CD4-positive, alpha-beta memory T cell (primary cell): ENCODE data around the gene DOCK6. TPM values are rescaled to one million over a fixed set of nuclear protein-coding genes. Genes with fewer than 3 reads are reported as not detected.
"Not testable (repeated sequence)": the region's sequence is repeated elsewhere in the genome, so short reads cannot be mapped to it uniquely, and the experiment has no call there.

Experiments
- CTCF ChIA-PET: fragments of 350-600 bp; sonication (Branson Sonifier 250); formaldehyde crosslinking; loops from one replicate; lab custom pipeline; 2021; ENCODE audit warnings: inconsistent platforms; ENCODE audit not compliant: partially characterized antibody; lab: Charles Lee
- POLR2A ChIA-PET: fragments of 350-600 bp; sonication (Branson Sonifier 250); formaldehyde crosslinking; loops from one replicate; lab custom pipeline; 2021; ENCODE audit not compliant: partially characterized antibody; lab: Charles Lee
- DNase-seq, 5 donors: peaks; one replicate each; pipeline versions ENCODE4 v3.0.0 to v3.0.0-alpha.2; 2020 to 2022; ENCODE audit warnings: mixed read lengths in 1 of 5
- H3K27ac ChIP-seq: one replicate; pipeline ENCODE4 v1.7.0; 2013; ENCODE audit warnings: low read depth, low read length
- H3K27me3 ChIP-seq: 2 replicates; pipeline ENCODE4 v1.7.0; 2013; ENCODE audit warnings: mild to moderate bottlenecking, low read length, moderate library complexity; ENCODE audit not compliant: insufficient read depth
- H3K36me3 ChIP-seq: 2 replicates; pipeline ENCODE4 v1.7.0; 2013; ENCODE audit warnings: mild to moderate bottlenecking, low read length, moderate library complexity; ENCODE audit not compliant: insufficient read depth
- H3K4me1 ChIP-seq: 2 replicates; pipeline ENCODE4 v1.7.0; 2013; ENCODE audit warnings: mild to moderate bottlenecking, low read length, moderate library complexity; ENCODE audit not compliant: insufficient read depth
- H3K4me3 ChIP-seq, 2 donors: one replicate each; pipeline ENCODE4 v1.7.0; 2013; ENCODE audit warnings: low read length in 2 of 2, mild to moderate bottlenecking in 1 of 2
- H3K9me3 ChIP-seq, 2 donors: one replicate each; pipeline ENCODE4 v1.7.0; 2013; ENCODE audit warnings: low read length in 2 of 2, control low read depth in 1 of 2; ENCODE audit not compliant: control insufficient read depth in 1 of 2
- H3K27ac Mint-ChIP-seq, 7 donors: one replicate each; pipeline ENCODE4 v1.8.0; 2020 to 2021; ENCODE audit warnings: mixed read lengths in 7 of 7, mild to moderate bottlenecking in 6 of 7, inconsistent platforms in 3 of 7, moderate library complexity in 3 of 7
- H3K27me3 Mint-ChIP-seq, 2 donors: one replicate each; pipeline ENCODE4 v1.8.0; 2020 to 2021; ENCODE audit warnings: mixed read lengths in 2 of 2
- H3K36me3 Mint-ChIP-seq, 2 donors: one replicate each; pipeline ENCODE4 v1.8.0; 2020 to 2021; ENCODE audit warnings: mixed read lengths in 2 of 2, inconsistent platforms in 1 of 2, mild to moderate bottlenecking in 1 of 2
- H3K4me1 Mint-ChIP-seq, 4 donors: one replicate each; pipeline ENCODE4 v1.8.0; 2020 to 2021; ENCODE audit warnings: mixed read lengths in 4 of 4, mild to moderate bottlenecking in 1 of 4
- H3K4me3 Mint-ChIP-seq, 8 donors: one replicate each; pipeline ENCODE4 v1.8.0; 2020 to 2021; ENCODE audit warnings: mixed read lengths in 8 of 8, mild to moderate bottlenecking in 7 of 8, moderate library complexity in 6 of 8, inconsistent platforms in 3 of 8
- H3K9me3 Mint-ChIP-seq, 8 donors: one replicate each; pipeline ENCODE4 v1.8.0; 2020 to 2021; ENCODE audit warnings: mixed read lengths in 8 of 8, mild to moderate bottlenecking in 5 of 8, inconsistent platforms in 3 of 8, moderate library complexity in 1 of 8
- intact Hi-C: fragments of 100-400 bp; cut with micrococcal nuclease; formaldehyde crosslinking; loops from one replicate; pipeline ENCODE4 v1.15.1; 2023
- polyA plus RNA-seq, 2 donors: library from polyadenylated mRNA; unstranded; fragments of 300-500 nt; fragmentation: Illumina TruSeq; gene quantifications; one replicate each; pipeline ENCODE4 v1.2.3, GENCODE V29; 2021
- total RNA-seq, 2 experiments: library from RNA; stranded (reverse); gene quantifications; one replicate each; pipeline ENCODE4 v1.2.3, GENCODE V29; 2021

The DOCK6 gene
- total and polyA plus RNA-seq, 4 experiments from 2014 or later = 0.30 to 0.64 TPM; not detected in 2

DNA sequence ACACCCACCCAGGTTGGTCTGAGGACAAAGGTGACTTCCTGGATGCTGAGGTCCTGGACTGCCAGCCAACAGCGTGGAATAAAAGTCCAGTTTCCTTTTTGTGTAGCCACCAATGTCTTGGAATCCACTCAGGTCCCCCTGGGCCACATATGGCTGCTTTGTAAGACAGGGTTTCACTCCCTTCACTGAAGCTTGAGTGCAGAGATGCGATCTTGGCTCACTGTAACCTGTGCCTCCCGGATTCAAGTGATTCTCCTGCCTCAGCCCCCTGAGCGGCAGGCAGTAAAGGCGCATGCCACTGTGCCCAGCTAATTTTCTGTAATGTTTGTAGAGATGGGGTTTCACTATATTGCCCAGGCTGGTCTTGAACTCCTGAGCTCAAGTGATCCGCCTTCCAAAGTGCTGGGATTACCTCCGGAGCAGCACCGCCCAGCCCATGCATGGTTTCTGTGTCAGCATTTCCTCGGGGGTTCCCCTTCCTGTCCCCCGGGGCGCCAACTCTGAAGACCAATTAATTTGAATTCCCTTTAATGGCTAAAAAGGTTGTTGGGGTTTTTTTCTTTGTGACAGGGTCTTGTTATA lies 82.5 kb downstream of the DOCK6 start:
- H3K9me3 Mint-ChIP-seq = no peaks in the 10 kb centered on the region
- Histone ChIP-seq H3K9me3 (no peaks in the 10 kb centered on the region), H3K27ac (no peak overlapping the region), H3K4me1 (peaks cover 9% of the 10 kb centered on the region), H3K27me3 (no peaks in the 10 kb centered on the region), H3K4me3 (no peak overlapping the region), H3K36me3 (no peaks in the 10 kb centered on the region)
- H3K4me1 Mint-ChIP-seq = peaks cover 3 to 15% (median 7%) of the 10 kb centered on the region in 4 donors
- H3K27ac Mint-ChIP-seq = peak overlapping the region in 1 of 7 donors; percentile 49
- peak overlapping the region in 2 of 8 donors; percentile 17 to 20 for H3K4me3 Mint-ChIP-seq
- ChIA-PET CTCF (no interaction called here), POLR2A (no interaction called here)
- H3K36me3 Mint-ChIP-seq = no peaks in the 10 kb centered on the region
- DNase-seq = no peak
- intact Hi-C loops = no loop called here
- peaks cover 0 to 4% of the 10 kb centered on the region in 2 donors for H3K27me3 Mint-ChIP-seq

DNA sequence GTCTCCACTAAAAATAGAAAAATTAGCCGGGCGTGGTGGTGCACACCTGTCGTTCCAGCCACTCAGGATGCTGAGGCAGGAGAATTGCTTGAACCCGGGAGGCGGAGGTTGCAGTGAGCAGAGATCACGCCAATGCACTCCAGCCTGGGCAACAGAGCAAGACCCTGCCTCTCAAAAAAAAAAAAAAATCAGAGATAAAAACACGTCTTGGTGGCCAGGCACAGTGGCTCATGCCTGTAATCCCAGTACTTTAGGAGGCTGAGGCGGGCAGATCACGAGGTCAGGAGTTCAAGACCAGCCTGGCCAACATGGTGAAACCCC lies 83.2 kb downstream of the DOCK6 start:
- H3K4me3 ChIP-seq = not testable (repeated sequence)

GRCh38 chr19:11177592-11177991 lies 84.7 kb downstream of the DOCK6 start:
- H3K27ac ChIP-seq = no peak overlapping the region
- POLR2A ChIA-PET = no interaction called here
- CTCF ChIA-PET = interaction anchor here (1.4 kb wide), 1 partner anchor 52 kb away, joined by 3 read pairs; no protein-coding TSS in a partner anchor
- Mint-ChIP-seq H3K36me3 (no peaks in the 10 kb centered on the region), H3K4me1 (peaks cover 3 to 15% (median 7%) of the 10 kb centered on the region in 4 donors), H3K9me3 (peaks cover 0 to 2% (median 0%) of the 10 kb centered on the region in 8 donors), H3K4me3 (no peak overlapping the region), H3K27ac (no peak overlapping the region), H3K27me3 (peaks cover 0 to 4% of the 10 kb centered on the region in 2 donors)
- peaks cover 9% of the 10 kb centered on the region for H3K4me1 ChIP-seq
- H3K36me3 ChIP-seq = no peaks in the 10 kb centered on the region
- H3K9me3 ChIP-seq = no peaks in the 10 kb centered on the region
- H3K27me3 ChIP-seq = no peaks in the 10 kb centered on the region
- intact Hi-C loops = no loop called here
- H3K4me3 ChIP-seq = no peak overlapping the region
- DNase-seq = no peak

More for the DNA sequence above, 83.2 kb downstream of the DOCK6 start:
- H3K4me1 Mint-ChIP-seq = peaks cover 3 to 15% (median 7%) of the 10 kb centered on the region in 4 donors
- H3K36me3 Mint-ChIP-seq, DNase-seq, CTCF ChIA-PET, H3K9me3 ChIP-seq, H3K27ac ChIP-seq, H3K4me1 ChIP-seq, intact Hi-C loops, H3K4me3 Mint-ChIP-seq, POLR2A ChIA-PET, H3K27me3 ChIP-seq, H3K36me3 ChIP-seq, H3K27me3 Mint-ChIP-seq, H3K27ac Mint-ChIP-seq, H3K9me3 Mint-ChIP-seq: not testable (repeated sequence)

GRCh38 chr19:11176466-11177193 lies 85.7 kb downstream of the DOCK6 start:
- Histone ChIP-seq H3K36me3 (no peaks in the 10 kb centered on the region), H3K27ac (no peak overlapping the region), H3K9me3 (no peaks in the 10 kb centered on the region), H3K4me3 (no peak overlapping the region), H3K4me1 (peaks cover 9% of the 10 kb centered on the region), H3K27me3 (no peaks in the 10 kb centered on the region)
- Mint-ChIP-seq H3K9me3 (peaks cover 0 to 2% (median 0%) of the 10 kb centered on the region in 8 donors), H3K4me3 (no peak overlapping the region), H3K36me3 (no peaks in the 10 kb centered on the region), H3K4me1 (peaks cover 3 to 15% (median 7%) of the 10 kb centered on the region in 4 donors), H3K27me3 (peaks cover 0 to 4% of the 10 kb centered on the region in 2 donors), H3K27ac (no peak overlapping the region)
- intact Hi-C loops = no loop called here
- ChIA-PET POLR2A (no interaction called here), CTCF (interaction anchor here (1.4 kb wide), 1 partner anchor 51 kb away, joined by 3 read pairs; no protein-coding TSS in a partner anchor)
- no peak for DNase-seq

DNA sequence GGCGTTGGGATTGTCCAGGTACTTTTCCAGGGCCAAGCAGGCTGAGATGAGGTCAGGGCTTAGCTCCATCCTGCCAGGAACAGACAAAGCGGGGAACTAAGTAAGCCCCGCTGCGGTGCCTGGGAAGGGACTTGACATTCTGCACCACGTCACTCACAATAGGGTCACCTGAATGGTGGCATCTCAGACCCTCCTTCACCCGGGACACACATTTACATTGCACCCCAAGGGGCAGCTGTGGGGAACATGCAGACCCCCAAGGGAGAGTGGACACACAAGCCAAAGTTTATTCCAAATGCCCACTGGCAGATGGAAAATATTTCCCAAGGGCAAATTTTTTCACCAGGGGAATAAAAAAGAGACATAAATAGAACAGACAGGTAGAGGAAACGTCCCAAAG lies 86.4 kb downstream of the DOCK6 start:
- Histone ChIP-seq H3K4me1 (peaks cover 9% of the 10 kb centered on the region), H3K27ac (no peak overlapping the region), H3K9me3 (no peaks in the 10 kb centered on the region), H3K4me3 (no peak overlapping the region), H3K36me3 (no peaks in the 10 kb centered on the region), H3K27me3 (no peaks in the 10 kb centered on the region)
- H3K4me3 Mint-ChIP-seq = no peak overlapping the region
- ChIA-PET POLR2A (no interaction called here), CTCF (no interaction called here)
- intact Hi-C loops = no loop called here
- H3K27me3 Mint-ChIP-seq = peaks cover 0 to 4% of the 10 kb centered on the region in 2 donors
- DNase-seq = no peak
- H3K9me3 Mint-ChIP-seq = peaks cover 0 to 2% (median 0%) of the 10 kb centered on the region in 8 donors
- no peaks in the 10 kb centered on the region for H3K36me3 Mint-ChIP-seq
- no peak overlapping the region for H3K27ac Mint-ChIP-seq
- H3K4me1 Mint-ChIP-seq = peaks cover 3 to 15% (median 7%) of the 10 kb centered on the region in 4 donors

GRCh38 chr19:11174336-11174735 lies 88.0 kb downstream of the DOCK6 start:
- Mint-ChIP-seq H3K27me3 (peaks cover 0 to 4% of the 10 kb centered on the region in 2 donors), H3K4me3 (no peak overlapping the region), H3K36me3 (no peaks in the 10 kb centered on the region), H3K27ac (no peak overlapping the region), H3K9me3 (peaks cover 0 to 2% (median 0%) of the 10 kb centered on the region in 8 donors), H3K4me1 (peaks cover 0 to 4% (median 0%) of the 10 kb centered on the region in 4 donors)
- Histone ChIP-seq H3K27me3 (no peaks in the 10 kb centered on the region), H3K9me3 (no peaks in the 10 kb centered on the region), H3K4me3 (no peak overlapping the region), H3K4me1 (peaks cover under 1% of the 10 kb centered on the region), H3K36me3 (no peaks in the 10 kb centered on the region), H3K27ac (no peak overlapping the region)
- DNase-seq = no peak
- intact Hi-C loops = no loop called here
- ChIA-PET POLR2A (no interaction called here), CTCF (no interaction called here)

- CTCF ChIA-PET = no interaction called here
- H3K27me3 Mint-ChIP-seq = peaks cover 0 to 4% of the 10 kb centered on the region in 2 donors
Observed at GRCh38 chr19:11173516-11174155, 88.7 kb downstream of the DOCK6 start.

More at GRCh38 chr19:11173516-11174155, 88.7 kb downstream of the DOCK6 start:
- no peaks in the 10 kb centered on the region for H3K4me1 ChIP-seq
- Mint-ChIP-seq H3K9me3 (peaks cover 0 to 2% (median 0%) of the 10 kb centered on the region in 8 donors), H3K36me3 (no peaks in the 10 kb centered on the region), H3K4me3 (no peak overlapping the region), H3K27ac (no peak overlapping the region), H3K4me1 (peaks cover 0 to 4% (median 0%) of the 10 kb centered on the region in 4 donors)
- H3K36me3 ChIP-seq = no peaks in the 10 kb centered on the region
- no peak for DNase-seq
- H3K27ac ChIP-seq = no peak overlapping the region
- POLR2A ChIA-PET = no interaction called here
- no peaks in the 10 kb centered on the region for H3K27me3 ChIP-seq
- H3K9me3 ChIP-seq = no peaks in the 10 kb centered on the region
- intact Hi-C loops = no loop called here
- no peak overlapping the region for H3K4me3 ChIP-seq
